GM19025 (cell line): Measurements from ENCODE around the gene PCYOX1L.
"Not testable (repeated sequence)": the region's sequence is repeated elsewhere in the genome, so short reads cannot be mapped to it uniquely, and the experiment has no call there.

ENCODE experiments used
- ATAC-seq: cut with Tn5 transposase; IDR thresholded peaks from one replicate; pipeline ENCODE4 v1.9.1; 2021; ENCODE audit warnings: mild to moderate bottlenecking, low read depth, moderate library complexity; ENCODE audit not compliant: unreplicated experiment

PCYOX1L gene

GRCh38 chr5:149382517-149383220, 24.8 kb downstream of the PCYOX1L start:
- ATAC-seq, result no peak

DNA sequence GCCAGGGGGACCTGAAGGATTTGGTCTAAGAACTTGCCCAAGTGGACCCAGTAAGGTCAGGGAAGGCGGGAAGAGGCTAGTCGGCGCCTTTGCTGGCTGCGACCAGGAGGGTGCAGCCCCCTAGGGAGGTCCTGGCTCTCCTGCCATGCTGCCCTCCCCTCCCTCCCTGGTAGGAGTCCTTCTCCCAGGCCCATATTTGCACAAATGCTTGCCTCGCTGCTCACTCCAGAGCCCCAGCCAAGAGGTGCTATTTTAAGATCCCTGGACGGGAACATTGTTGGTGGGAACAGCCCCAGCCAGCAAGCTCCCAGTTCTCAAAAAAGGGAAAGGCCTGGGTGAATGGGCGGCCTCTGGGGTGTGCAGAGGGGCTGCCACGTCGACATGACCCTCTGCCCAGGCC, 25.6 kb downstream of the PCYOX1L start:
- no peak for ATAC-seq

- ATAC-seq, result no peak
Observed at GRCh38 chr5:149386166-149386565, 28.3 kb downstream of the PCYOX1L start.

- ATAC-seq, result no peak
Observed at GRCh38 chr5:149387081-149387631, 29.3 kb downstream of the PCYOX1L start.

DNA sequence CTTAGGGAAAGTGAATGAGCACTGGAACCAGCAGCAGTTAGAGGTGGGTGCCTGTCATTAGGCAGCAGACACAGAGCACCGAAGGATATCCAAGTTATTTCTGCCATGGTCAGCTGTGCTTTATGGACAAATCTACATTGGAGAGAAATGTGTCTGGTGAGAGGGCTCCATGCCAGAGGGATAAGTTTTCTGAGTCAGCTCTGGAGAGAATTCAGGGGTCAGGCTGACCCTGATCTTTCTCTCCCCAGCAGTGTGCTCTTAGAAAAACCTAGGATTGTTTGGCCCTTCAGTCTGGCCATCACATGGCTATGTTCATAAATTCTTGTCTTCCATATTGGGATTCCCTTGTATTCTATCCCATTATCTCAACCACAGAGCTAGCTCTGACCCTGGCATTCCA, 30.1 kb downstream of the PCYOX1L start:
- ATAC-seq, result no peak

DNA sequence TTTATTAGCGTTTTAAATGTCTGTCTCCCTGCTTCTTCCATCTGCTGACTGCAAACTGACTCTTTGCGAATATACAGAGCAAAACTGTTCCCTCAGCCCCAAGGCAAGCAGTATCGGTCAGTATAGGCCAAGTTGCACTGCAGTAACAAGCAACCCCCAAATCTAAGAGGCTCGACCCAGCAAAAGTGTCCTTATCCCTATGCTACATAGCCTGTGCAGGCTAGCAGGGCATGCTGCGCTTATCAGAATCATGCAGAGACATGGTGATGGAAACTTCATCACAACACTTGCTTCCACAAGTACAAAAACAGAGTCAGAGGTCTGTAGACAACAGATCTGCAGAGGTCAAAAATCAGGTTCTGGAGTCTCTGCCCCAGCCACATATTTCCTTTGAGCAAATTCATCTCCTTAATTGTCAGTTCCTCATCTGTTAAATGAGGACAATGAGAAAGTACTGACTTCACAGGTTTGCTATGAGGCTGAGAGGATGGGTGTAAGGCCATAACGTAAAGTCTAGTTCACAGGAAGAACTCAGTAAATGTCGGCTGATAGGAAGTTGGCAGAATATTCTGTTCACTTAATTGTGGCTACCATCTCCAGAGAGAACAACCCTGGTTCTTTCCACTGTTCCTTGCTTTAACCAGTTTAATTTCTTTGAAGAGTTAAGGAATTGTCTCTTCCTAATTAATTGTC, 30.8 kb downstream of the PCYOX1L start:
- ATAC-seq, result no peak

- ATAC-seq, result no peak
Observed at GRCh38 chr5:149389552-149390495, 32.0 kb downstream of the PCYOX1L start.

GRCh38 chr5:149391076-149391475, 33.2 kb downstream of the PCYOX1L start:
- not testable (repeated sequence) for ATAC-seq

DNA sequence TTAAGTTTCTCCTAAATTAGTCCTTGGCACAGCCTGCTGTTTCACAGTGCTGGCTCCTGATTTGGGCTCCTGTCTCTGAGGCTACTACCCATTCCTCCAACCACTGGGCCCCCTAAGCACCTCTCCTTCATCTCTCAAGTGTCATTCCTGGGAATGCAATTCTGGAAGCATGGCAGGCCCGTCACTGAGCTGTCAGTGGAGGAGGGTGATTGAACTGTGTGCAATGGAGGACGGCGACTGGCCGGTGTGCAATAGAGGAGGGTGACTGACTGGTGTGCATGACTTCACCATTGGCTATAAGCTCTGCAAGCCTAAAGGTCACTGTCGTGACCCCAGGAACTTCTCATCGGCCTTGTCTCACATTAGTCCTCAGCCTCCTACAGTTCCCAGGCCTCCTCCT, 33.7 kb downstream of the PCYOX1L start:
- no peak for ATAC-seq

- ATAC-seq, result no peak
Observed at GRCh38 chr5:149392718-149393117, 34.9 kb downstream of the PCYOX1L start.

DNA sequence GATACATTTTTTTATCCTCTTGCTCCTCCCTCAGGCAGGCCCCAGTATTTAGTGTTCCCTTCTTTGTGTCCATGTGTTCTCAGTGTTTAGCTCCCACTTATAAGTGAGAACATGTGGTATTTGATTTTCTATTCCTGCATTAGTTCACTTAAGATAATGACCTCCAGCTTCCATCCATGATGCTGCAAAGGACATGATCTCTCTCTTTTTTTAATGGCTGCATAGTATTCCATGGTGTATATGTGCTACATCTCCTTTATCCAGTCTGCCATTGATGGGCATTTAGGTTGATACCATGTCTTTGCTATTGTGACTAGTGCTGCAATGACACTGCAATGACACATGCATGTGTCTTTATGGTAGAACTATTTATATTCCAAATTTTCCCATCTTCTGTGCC, 37.1 kb downstream of the PCYOX1L start:
- not testable (repeated sequence) for ATAC-seq

DNA sequence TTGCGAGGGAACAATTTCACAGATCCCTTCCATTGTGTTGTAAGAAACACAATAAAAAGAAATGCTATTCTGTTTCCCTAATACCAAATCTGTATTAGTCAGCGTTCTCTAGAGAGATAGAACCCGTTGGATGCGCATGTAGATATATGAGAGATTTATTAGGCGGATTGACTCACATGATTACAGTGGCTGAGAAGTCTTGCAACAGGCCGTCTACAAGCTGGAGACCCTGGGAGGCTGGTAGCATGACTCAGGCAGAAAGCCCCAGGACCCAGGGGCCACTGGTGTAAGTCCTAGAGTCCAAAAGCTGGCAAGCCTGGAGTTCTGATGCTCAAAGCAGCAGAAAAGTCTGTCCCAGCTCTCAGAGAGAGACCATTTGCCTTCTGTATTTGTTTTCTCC, 39.7 kb downstream of the PCYOX1L start:
- no peak for ATAC-seq

GRCh38 chr5:149398747-149399266, 41.0 kb downstream of the PCYOX1L start:
- ATAC-seq, result not testable (repeated sequence)

GRCh38 chr5:149399775-149400174, 41.9 kb downstream of the PCYOX1L start:
- no peak for ATAC-seq

DNA sequence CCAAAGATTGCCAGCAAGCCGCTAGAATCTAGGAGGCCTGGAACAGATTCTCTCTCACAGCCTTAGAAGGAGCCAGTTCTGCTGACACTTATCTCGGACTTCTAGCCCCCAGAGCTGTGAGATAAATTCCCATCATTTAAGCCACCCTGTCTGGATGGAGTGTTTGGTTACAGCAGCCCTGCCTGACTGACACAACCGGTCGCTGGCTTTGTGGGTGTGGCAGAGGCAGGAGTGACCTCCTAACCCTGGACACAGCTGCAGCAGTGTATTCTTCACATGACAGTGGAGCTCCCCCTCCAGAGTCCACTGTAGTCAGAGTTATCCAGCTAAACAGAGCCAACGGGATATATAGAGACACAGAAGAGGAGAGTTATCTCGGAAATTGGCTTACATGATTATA, 42.5 kb downstream of the PCYOX1L start:
- no peak for ATAC-seq

DNA sequence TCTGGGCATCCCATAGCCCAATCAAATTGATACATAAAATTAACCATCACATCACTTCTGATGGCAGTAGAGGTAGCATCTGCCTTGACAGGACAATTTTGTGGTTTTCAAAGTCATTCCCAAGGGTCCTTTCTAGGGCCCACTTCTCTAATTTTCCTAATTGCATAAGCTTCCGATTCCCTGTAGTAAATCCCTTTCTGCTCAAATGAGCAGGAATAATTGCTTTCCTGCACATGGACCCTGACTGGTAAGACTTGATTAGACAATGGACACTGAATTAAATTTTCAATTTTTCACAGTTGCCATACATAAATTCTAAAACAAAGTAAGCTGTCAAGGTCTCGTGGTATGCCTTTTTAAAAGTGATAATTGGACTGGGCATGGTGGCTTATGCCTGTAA, 43.2 kb downstream of the PCYOX1L start:
- ATAC-seq, result no peak

DNA sequence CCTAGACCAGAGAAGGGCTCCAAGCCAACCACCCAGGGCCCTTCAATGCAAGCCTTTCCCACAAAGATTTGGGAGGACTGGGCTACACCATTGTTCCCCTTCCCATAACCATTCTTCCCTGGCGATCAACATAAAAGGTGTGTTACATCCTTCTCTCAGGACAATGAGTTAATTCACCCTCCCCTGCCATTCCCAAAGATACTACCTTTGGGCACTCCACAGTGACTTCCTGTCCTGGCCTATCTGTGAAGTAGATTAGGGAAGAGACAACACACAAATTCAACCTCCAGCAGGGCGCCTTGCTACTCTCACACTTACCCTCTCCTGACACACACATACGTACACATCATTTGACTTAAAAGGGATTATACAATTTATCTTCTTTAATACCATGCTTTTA, 44.4 kb downstream of the PCYOX1L start:
- ATAC-seq, result no peak

- ATAC-seq, result no peak
Observed at GRCh38 chr5:149403923-149404745, 46.3 kb downstream of the PCYOX1L start.

DNA sequence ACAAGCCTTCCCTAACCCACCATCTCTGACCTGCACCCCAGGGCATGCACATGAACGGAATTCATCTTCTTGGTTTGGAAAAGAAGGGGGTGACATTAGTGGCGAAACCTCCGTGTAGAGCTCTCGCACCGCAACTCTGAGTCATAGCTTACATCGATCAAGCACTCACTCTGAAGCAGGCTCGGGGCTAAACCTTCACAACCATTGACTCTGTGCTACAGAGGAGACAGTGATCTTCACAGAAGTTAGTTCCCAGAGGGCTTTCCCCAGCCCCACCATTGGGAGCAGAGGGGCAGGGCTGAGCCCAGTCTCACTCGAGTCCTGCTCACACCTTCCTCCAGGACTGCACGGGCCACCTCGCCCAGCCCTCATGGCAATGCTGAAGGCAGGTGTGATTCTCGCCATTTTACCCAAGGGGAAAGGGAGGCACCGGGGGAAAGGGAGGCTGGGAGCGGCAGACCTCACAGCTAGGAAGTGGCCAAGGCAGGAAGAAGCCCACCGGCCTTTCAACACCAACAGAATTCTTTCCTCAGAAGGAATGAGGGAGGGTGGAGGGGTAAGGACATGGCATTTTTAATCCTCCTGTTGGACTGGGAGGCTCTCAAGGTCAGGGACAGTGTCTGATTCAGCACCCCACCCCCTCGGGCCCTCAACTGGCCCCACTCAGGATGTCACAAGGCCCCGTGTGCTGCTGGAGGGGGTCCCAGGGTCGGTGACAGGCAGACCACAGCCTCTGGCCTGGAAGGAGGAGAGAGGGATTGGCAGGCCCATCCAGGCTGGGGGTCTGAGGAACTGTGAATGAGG, 47.1 kb downstream of the PCYOX1L start:
- no peak for ATAC-seq
